Activated naive CD8-positive, alpha-beta T cell treated with anti-CD3 and anti-CD28 coated beads for 36 hours (primary cell): Measurements from ENCODE around the gene GNG12. TPM values are rescaled to one million over a fixed set of nuclear protein-coding genes. Genes with fewer than 3 reads are reported as not detected.

Experiments
- DNase-seq: peaks from one replicate; pipeline ENCODE4 v3.0.0; 2021
- H3K27ac Mint-ChIP-seq: one replicate; pipeline ENCODE4 v1.8.0; 2022; ENCODE audit warnings: mild to moderate bottlenecking, moderate library complexity, mixed read lengths
- H3K27me3 Mint-ChIP-seq: one replicate; pipeline ENCODE4 v1.8.0; 2022; ENCODE audit warnings: mild to moderate bottlenecking, mixed read lengths
- H3K36me3 Mint-ChIP-seq: one replicate; pipeline ENCODE4 v1.8.0; 2021; ENCODE audit warnings: mild to moderate bottlenecking, mixed read lengths
- H3K4me1 Mint-ChIP-seq: one replicate; pipeline ENCODE4 v1.8.0; 2021; ENCODE audit warnings: mixed read lengths
- H3K4me3 Mint-ChIP-seq: one replicate; pipeline ENCODE4 v1.8.0; 2022; ENCODE audit warnings: mild to moderate bottlenecking, moderate library complexity, mixed read lengths
- H3K9me3 Mint-ChIP-seq: one replicate; pipeline ENCODE4 v1.8.0; 2022; ENCODE audit warnings: mixed read lengths
- total RNA-seq, 2 experiments: library from RNA; stranded (reverse); gene quantifications; one replicate each; pipeline ENCODE4 v1.2.3, GENCODE V29; 2021

GNG12 gene
- total RNA-seq, 2 experiments from 2014 or later: 0.43 to 0.60 TPM

- peak overlapping the region; percentile 12 for H3K4me3 Mint-ChIP-seq
- H3K9me3 Mint-ChIP-seq: no peaks in the 10 kb centered on the region
- H3K27me3 Mint-ChIP-seq: peaks cover 44% of the 10 kb centered on the region
- peaks cover 37% of the 10 kb centered on the region for H3K4me1 Mint-ChIP-seq
- H3K27ac Mint-ChIP-seq: no peak overlapping the region
- DNase-seq: peak; percentile 38
- H3K36me3 Mint-ChIP-seq: no peaks in the 10 kb centered on the region
Measured at GRCh38 chr1:67766141-67766978, 66.9 kb downstream of the GNG12 start.

GRCh38 chr1:67764633-67765032 is 68.6 kb downstream of the GNG12 start:
- Mint-ChIP-seq H3K4me3 (no peak overlapping the region), H3K27ac (no peak overlapping the region), H3K4me1 (peaks cover 24% of the 10 kb centered on the region), H3K27me3 (peaks cover 45% of the 10 kb centered on the region), H3K36me3 (no peaks in the 10 kb centered on the region), H3K9me3 (no peaks in the 10 kb centered on the region)
- DNase-seq: no peak

GRCh38 chr1:67761730-67762129 is 71.5 kb downstream of the GNG12 start:
- DNase-seq: no peak
- Mint-ChIP-seq H3K4me1 (peaks cover 11% of the 10 kb centered on the region), H3K9me3 (no peaks in the 10 kb centered on the region), H3K4me3 (no peak overlapping the region), H3K36me3 (no peaks in the 10 kb centered on the region), H3K27ac (no peak overlapping the region), H3K27me3 (peaks cover 36% of the 10 kb centered on the region)

- Mint-ChIP-seq H3K4me1 (peaks cover 6% of the 10 kb centered on the region), H3K27ac (no peak overlapping the region), H3K27me3 (peaks cover 36% of the 10 kb centered on the region), H3K9me3 (no peaks in the 10 kb centered on the region), H3K36me3 (no peaks in the 10 kb centered on the region), H3K4me3 (no peak overlapping the region)
- DNase-seq: no peak
Measured at GRCh38 chr1:67761091-67761490, 72.2 kb downstream of the GNG12 start.

GRCh38 chr1:67760030-67760821 is 73.0 kb downstream of the GNG12 start:
- Mint-ChIP-seq H3K9me3 (no peaks in the 10 kb centered on the region), H3K27me3 (peaks cover 36% of the 10 kb centered on the region), H3K4me1 (no peaks in the 10 kb centered on the region), H3K27ac (no peak overlapping the region), H3K4me3 (no peak overlapping the region), H3K36me3 (no peaks in the 10 kb centered on the region)
- peak; percentile 33 for DNase-seq

- Mint-ChIP-seq H3K4me3 (no peak overlapping the region), H3K4me1 (no peaks in the 10 kb centered on the region), H3K27ac (no peak overlapping the region), H3K9me3 (no peaks in the 10 kb centered on the region), H3K27me3 (peaks cover 34% of the 10 kb centered on the region), H3K36me3 (no peaks in the 10 kb centered on the region)
- no peak for DNase-seq
Measured at GRCh38 chr1:67759692-67760029, 73.6 kb downstream of the GNG12 start.

- peaks cover 28% of the 10 kb centered on the region for H3K27me3 Mint-ChIP-seq
- no peak overlapping the region for H3K27ac Mint-ChIP-seq
- H3K4me3 Mint-ChIP-seq: no peak overlapping the region
- H3K9me3 Mint-ChIP-seq: no peaks in the 10 kb centered on the region
- H3K36me3 Mint-ChIP-seq: no peaks in the 10 kb centered on the region
- DNase-seq: no peak
- H3K4me1 Mint-ChIP-seq: peaks cover 3% of the 10 kb centered on the region
Measured at GRCh38 chr1:67759066-67759465, 74.2 kb downstream of the GNG12 start.

GRCh38 chr1:67755619-67756018 is 77.6 kb downstream of the GNG12 start:
- H3K27ac Mint-ChIP-seq: no peak overlapping the region
- H3K4me3 Mint-ChIP-seq: no peak overlapping the region
- peaks cover 3% of the 10 kb centered on the region for H3K4me1 Mint-ChIP-seq
- DNase-seq: no peak
- peaks cover 4% of the 10 kb centered on the region for H3K27me3 Mint-ChIP-seq
- H3K36me3 Mint-ChIP-seq: no peaks in the 10 kb centered on the region
- H3K9me3 Mint-ChIP-seq: no peaks in the 10 kb centered on the region

GRCh38 chr1:67755160-67755559 is 78.1 kb downstream of the GNG12 start:
- no peak for DNase-seq
- Mint-ChIP-seq H3K4me1 (peaks cover 4% of the 10 kb centered on the region), H3K36me3 (no peaks in the 10 kb centered on the region), H3K4me3 (no peak overlapping the region), H3K9me3 (no peaks in the 10 kb centered on the region), H3K27ac (no peak overlapping the region), H3K27me3 (no peaks in the 10 kb centered on the region)

GRCh38 chr1:67754526-67754920 is 78.7 kb downstream of the GNG12 start:
- H3K4me1 Mint-ChIP-seq: peaks cover 9% of the 10 kb centered on the region
- H3K9me3 Mint-ChIP-seq: no peaks in the 10 kb centered on the region
- peaks cover 4% of the 10 kb centered on the region for H3K27me3 Mint-ChIP-seq
- no peak overlapping the region for H3K27ac Mint-ChIP-seq
- no peak for DNase-seq
- H3K4me3 Mint-ChIP-seq: no peak overlapping the region
- no peaks in the 10 kb centered on the region for H3K36me3 Mint-ChIP-seq

GRCh38 chr1:67753776-67754525 is 79.3 kb downstream of the GNG12 start:
- H3K27me3 Mint-ChIP-seq: peaks cover 4% of the 10 kb centered on the region

GRCh38 chr1:67752306-67752705 is 81.0 kb downstream of the GNG12 start:
- Mint-ChIP-seq H3K4me1 (peaks cover 26% of the 10 kb centered on the region), H3K27ac (no peak overlapping the region), H3K4me3 (no peak overlapping the region), H3K27me3 (peaks cover 4% of the 10 kb centered on the region), H3K9me3 (no peaks in the 10 kb centered on the region), H3K36me3 (no peaks in the 10 kb centered on the region)
- no peak for DNase-seq

More at GRCh38 chr1:67753776-67754525, 79.3 kb downstream of the GNG12 start:
- Mint-ChIP-seq H3K27ac (no peak overlapping the region), H3K9me3 (no peaks in the 10 kb centered on the region), H3K4me3 (no peak overlapping the region), H3K36me3 (no peaks in the 10 kb centered on the region), H3K4me1 (peaks cover 12% of the 10 kb centered on the region)
- peak; percentile 21 for DNase-seq

GRCh38 chr1:67750691-67751054 is 82.6 kb downstream of the GNG12 start:
- Mint-ChIP-seq H3K36me3 (no peaks in the 10 kb centered on the region), H3K9me3 (no peaks in the 10 kb centered on the region), H3K4me1 (peaks cover 28% of the 10 kb centered on the region), H3K27ac (no peak overlapping the region), H3K4me3 (no peak overlapping the region), H3K27me3 (peaks cover 14% of the 10 kb centered on the region)
- DNase-seq: no peak

- no peak overlapping the region for H3K27ac Mint-ChIP-seq
Measured at GRCh38 chr1:67749844-67750690, 83.2 kb downstream of the GNG12 start.

More at GRCh38 chr1:67749844-67750690, 83.2 kb downstream of the GNG12 start:
- Mint-ChIP-seq H3K36me3 (no peaks in the 10 kb centered on the region), H3K27me3 (peaks cover 14% of the 10 kb centered on the region), H3K9me3 (no peaks in the 10 kb centered on the region), H3K4me3 (no peak overlapping the region), H3K4me1 (peaks cover 28% of the 10 kb centered on the region)
- no peak for DNase-seq
